Activated CD8-positive, alpha-beta memory T cell treated with anti-CD3 and anti-CD28 coated beads, Interleukin-2, amount 50 U/mL, for 4 hours (primary cell): ENCODE results near the gene MOCS1.

Source experiments
- DNase-seq: peaks from one replicate; pipeline ENCODE4 v3.0.0-alpha.2; 2020

MOCS1 gene

GRCh38 chr6:39865011-39865888, 69.0 kb downstream of the MOCS1 start:
- DNase-seq = peak; percentile 54

GRCh38 chr6:39861663-39862062, 72.6 kb downstream of the MOCS1 start:
- no peak for DNase-seq

DNA sequence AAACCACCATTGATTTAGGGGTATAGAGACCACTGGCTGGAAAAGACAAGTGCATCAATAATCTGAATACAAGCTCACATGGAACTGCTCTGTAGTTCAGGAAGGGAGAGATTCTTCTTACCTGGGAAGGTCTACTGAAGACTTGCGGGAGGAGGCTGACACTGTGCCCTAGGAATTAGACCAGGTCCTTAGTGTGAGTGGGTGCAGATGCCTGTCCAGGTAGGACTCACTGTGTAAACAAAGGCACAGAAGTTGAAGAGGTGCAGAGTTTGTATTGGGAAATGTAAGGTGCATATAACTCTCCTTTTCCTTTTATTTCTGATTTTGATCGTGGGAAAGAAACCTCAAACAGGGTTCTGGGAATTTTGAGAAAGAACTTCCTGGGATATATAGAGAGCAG, 75.2 kb downstream of the MOCS1 start:
- no peak for DNase-seq

DNA sequence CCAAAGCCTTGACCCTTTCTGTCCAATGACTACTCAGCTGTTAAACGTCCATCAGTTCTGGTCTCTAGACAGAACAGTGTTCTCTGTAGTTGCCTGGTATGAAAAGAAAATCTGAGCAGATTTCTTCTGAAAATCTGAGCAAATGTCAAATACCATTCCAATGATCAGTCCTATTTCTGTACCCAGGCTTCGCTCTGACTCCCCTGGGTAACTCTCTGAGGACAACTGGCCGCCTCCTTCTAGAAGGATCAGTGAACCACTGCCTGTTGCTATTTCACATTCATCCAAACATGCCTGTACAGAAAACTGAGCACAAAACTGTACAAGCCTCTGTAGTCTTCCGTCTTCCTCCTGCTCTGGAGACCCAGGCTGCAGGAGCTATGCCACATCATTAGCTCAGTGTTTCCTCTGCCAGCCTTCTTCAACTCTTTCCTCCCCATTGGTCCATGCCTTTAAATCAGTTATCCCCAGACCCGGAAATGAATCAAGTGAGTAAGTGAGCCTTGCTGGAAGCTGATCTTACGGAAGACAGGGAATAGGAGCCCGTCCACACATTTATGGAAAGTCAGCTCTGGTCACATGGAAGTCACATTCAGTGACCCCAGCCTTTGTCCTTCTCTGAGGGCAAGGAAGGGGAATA, 78.8 kb downstream of the MOCS1 start:
- no peak for DNase-seq
